ENCODE data around the gene LYSMD4.
"Not testable (repeated sequence)": the region's sequence is repeated elsewhere in the genome, so short reads cannot be mapped to it uniquely, and the experiment has no call there.

The LYSMD4 gene

DNA sequence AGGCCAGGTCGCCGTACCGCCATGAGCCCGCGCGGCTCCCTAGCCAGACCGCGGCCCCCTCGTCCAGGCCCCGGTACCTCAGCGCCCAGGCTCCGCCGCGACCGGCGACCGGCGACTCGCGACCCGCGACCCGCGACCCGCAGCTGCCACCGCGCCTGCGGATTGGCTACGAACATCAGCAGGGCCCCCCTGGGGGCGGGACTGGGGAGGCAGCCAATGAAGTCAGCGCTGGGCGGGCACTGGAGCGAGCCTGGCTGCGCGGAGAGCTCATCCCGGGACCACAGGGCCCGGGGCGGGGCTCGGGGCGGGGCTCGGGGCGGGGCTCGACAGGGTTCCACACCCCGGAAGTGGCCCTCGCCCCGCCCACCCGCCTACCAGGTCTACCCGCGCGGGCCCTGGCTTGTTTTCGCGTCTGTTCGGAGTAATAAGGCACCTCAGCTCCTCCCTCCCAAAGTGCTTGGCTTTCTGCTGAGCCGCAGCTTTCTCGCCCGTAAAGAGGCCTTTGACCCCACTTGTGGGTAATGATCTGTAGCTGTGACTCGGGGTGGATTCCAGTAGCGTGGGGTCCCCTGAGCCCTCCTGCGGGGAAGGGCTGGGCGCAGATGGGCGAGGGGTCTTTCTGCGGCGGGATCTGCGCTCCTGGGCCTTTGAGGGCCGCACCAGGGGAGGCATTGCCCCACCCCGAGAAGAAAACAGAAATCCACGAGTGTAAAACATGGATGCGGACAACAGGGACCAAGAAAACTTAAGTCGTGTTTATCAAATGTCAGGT lies at the start of gene LYSMD4:
TSS of gene LYSMD4 (minus strand) at position 170 of the 772 bp plus-strand sequence. CDS start 1,438 bp downstream, outside the sequence.
- peak within 1 kb of the TSS; percentile 92 for H3K4me3 ChIP-seq (ENCODE audit: low read length)
- no peak for TF ChIP-seq ZNF274 (IDR thresholded peaks at IDR 0.05; ENCODE audit: low read depth, low read length)

GRCh38 chr15:99782029-99782428 lies 48.8 kb upstream of the LYSMD4 start:
- H3K4me3 ChIP-seq (ENCODE audit: low read length), result not testable (repeated sequence)

- no peak for TF ChIP-seq ZNF274 (IDR thresholded peaks at IDR 0.05; ENCODE audit: low read depth, low read length)
These were observed 43.9 kb upstream of the LYSMD4 start for GRCh38 chr15:99777144-99777543.

DNA sequence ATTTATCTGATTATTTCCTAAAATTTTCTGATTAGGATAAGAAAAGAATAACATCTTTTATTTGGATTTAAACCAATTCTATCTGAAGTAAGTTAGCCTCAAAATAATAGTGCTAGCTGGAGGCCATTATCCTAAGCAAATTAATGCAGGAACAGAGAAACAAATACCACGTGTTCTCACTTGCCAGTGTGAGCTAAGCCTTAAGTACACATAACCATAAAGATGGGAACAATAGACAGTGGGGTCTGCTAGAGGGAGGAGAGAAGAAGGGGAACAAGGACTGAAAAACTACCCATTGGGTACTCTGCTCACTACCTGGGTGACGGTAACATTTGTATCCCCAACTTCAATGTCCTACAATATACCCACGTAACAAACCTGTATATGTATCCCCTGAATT lies 31.3 kb upstream of the LYSMD4 start:
- no peak overlapping the region for H3K4me3 ChIP-seq (ENCODE audit: low read length)
- no peak for TF ChIP-seq ZNF274 (IDR thresholded peaks at IDR 0.05; ENCODE audit: low read depth, low read length)

More at GRCh38 chr15:99777144-99777543, 43.9 kb upstream of the LYSMD4 start:
- no peak overlapping the region for H3K4me3 ChIP-seq (ENCODE audit: low read length)

- no peak for TF ChIP-seq ZNF274 (IDR thresholded peaks at IDR 0.05; ENCODE audit: low read depth, low read length)
- no peak overlapping the region for H3K4me3 ChIP-seq (ENCODE audit: low read length)
These were observed 30.6 kb upstream of the LYSMD4 start for GRCh38 chr15:99763827-99764226.

GRCh38 chr15:99762288-99762687 lies 29.1 kb upstream of the LYSMD4 start:
- H3K4me3 ChIP-seq (ENCODE audit: low read length), result no peak overlapping the region
- no peak for TF ChIP-seq ZNF274 (IDR thresholded peaks at IDR 0.05; ENCODE audit: low read depth, low read length)

- no peak for TF ChIP-seq ZNF274 (IDR thresholded peaks at IDR 0.05; ENCODE audit: low read depth, low read length)
- H3K4me3 ChIP-seq (ENCODE audit: low read length), result no peak overlapping the region
These were observed 22.6 kb upstream of the LYSMD4 start for GRCh38 chr15:99755692-99756409.

DNA sequence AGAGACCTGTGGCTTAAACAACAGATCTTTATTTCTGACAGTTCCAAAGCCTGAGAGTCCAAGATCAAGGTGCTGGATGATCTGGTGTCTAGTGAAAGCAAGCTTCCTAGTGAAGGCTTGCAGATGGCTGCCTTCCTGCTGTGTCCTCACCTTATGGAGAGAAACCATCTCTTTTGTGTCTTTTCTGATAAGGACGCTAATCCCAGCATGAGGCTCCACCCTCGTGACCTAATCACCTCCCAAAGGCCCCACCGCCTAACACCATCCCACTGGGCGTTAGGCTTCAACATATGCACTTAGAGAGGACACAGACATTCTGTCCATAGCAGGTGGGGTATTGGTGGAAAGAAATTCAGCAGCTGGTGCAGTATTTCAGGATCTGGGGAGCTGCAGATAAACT lies 19.8 kb upstream of the LYSMD4 start:
- H3K4me3 ChIP-seq (ENCODE audit: low read length), result no peak overlapping the region
- no peak for TF ChIP-seq ZNF274 (IDR thresholded peaks at IDR 0.05; ENCODE audit: low read depth, low read length)

DNA sequence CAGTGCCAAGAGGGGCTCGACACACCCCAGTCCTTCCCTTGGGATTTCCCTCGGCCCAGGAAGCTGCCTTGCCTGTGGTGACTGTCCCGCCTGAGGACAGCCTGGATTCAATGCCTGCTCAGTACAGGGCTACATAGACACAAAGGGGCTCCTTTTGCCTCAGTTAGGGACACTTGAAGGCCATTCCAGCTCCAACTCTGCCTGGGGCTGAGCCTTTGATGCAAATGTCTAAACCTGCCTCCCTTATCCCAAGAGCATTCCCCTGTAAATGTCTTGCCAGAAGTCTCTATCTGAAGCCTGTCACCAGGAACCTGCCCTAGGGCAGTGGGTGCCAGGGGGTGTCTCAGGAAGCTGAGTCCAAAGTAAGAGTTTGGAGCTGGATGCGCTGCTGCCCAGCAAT lies 19.3 kb upstream of the LYSMD4 start:
- H3K4me3 ChIP-seq (ENCODE audit: low read length), result no peak overlapping the region
- TF ChIP-seq ZNF274 (IDR thresholded peaks at IDR 0.05; ENCODE audit: low read depth, low read length), result no peak

DNA sequence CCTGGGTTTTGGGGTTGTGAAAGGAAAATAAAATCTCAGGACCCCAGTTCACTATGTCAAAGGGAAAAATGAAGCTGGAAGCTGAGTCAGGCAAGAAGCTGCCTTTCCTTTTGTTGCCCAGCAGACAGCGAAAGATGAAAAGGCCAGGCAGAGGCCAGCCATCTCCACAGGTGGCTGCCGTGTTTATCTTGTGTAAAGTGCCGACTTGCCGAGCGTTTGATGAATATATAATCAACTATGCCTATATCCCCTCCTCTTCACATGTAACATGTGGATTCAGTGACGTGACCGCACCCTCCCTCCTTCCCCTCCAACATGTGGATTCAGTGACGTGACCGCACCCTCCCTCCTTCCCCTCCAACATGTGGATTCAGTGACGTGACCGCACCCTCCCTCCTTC lies 17.1 kb upstream of the LYSMD4 start:
- H3K4me3 ChIP-seq (ENCODE audit: low read length), result not testable (repeated sequence)

DNA sequence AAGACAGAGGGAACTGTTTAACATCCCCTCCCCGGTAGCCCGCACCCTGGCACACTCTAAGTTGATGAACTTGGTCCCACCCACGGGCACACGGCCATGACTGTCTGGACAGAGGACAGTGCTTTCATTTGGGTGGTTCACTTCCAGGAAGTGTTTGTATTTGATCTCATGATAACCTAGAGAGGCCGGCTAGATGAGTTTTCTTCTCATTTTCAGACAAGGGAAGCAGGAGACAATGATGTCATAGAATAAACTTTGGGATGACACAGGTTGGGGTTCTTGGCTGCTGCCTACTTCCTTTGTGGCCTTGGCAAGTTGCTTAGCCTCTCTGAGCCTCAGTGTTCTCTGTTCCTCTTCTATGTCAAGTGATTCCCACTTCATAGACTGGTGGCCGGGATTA lies 16.1 kb upstream of the LYSMD4 start:
- TF ChIP-seq ZNF274 (IDR thresholded peaks at IDR 0.05; ENCODE audit: low read depth, low read length), result no peak

DNA sequence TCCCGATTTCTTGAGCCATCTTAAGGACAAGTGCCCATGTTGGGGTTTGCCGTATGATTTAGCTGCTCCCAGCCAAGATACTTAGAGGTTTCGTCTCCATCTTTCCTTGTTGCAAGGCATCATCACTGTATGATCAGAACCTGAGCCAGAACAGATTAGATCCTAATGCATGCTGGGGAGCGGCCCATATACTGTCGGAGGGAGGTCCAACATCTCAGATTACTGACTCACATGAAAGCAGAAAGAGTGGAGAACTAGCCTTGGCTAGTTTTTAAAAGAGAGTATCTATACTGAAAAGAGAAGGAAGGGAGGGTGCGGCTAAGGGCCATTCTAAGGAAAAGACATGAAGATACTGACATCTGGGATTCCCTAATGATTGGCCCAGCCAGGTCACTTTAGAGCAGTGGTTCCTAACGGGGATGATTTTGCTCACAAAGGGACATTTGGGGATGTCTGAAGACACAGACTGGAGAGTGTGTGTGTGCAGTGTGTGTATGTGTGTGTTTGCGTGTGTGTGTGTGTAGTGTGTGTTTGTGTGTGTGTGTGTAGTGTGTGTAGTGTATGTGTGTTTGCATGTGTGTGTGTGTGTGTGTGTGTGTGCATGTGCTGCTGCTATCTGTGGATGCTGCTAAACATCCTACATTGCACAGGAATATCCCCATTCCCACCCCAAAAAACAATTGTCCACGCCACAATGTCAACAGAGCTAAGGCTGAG lies 12.3 kb upstream of the LYSMD4 start:
- no peak for TF ChIP-seq ZNF274 (IDR thresholded peaks at IDR 0.05; ENCODE audit: low read depth, low read length)
- H3K4me3 ChIP-seq (ENCODE audit: low read length), result no peak overlapping the region

More for the DNA sequence above, 16.1 kb upstream of the LYSMD4 start:
- H3K4me3 ChIP-seq (ENCODE audit: low read length), result no peak overlapping the region

DNA sequence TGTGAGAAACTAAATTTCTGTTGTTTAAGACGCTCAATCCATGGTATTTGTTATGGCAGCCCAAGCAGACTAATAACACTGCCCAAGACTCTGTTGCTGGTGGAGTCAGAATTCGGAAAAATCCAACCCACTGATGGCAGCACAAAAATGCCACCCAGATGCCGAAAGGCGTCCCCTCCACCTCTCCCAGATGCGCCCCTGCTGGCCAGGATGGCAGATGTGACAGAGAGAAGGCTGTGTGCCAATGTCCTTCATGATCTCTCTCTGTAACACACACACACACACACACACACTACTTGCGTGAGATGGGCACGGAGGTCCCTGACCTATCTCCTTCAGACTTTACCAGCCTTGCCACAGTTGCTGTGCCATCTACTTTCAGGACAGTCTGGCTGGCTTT lies 10.9 kb upstream of the LYSMD4 start:
- H3K4me3 ChIP-seq (ENCODE audit: low read length), result no peak overlapping the region
- TF ChIP-seq ZNF274 (IDR thresholded peaks at IDR 0.05; ENCODE audit: low read depth, low read length), result no peak

DNA sequence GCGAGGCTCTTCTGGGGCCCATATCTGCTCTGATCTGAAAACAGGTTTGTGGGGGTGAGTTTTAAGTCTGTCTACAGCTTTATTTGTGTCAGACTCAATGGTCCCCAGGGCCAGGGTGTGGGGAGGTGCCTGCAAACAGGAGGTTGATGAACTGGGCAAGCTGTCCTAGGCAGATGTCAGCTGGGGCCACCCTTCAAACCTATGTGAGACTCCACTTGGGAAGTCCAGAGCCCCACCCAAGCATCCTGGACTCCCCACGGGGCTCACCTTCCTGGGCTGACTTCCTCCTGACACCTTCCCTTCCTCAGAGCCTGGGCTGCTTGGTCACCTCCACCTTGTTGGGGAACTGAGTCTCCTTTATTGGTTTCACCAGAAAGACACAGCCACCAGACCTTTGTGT lies 8.6 kb upstream of the LYSMD4 start:
- H3K4me3 ChIP-seq (ENCODE audit: low read length), result no peak overlapping the region
- no peak for TF ChIP-seq ZNF274 (IDR thresholded peaks at IDR 0.05; ENCODE audit: low read depth, low read length)
